ENCODE data around the gene TNRC6B.
"Not testable (repeated sequence)": the region's sequence is repeated elsewhere in the genome, so short reads cannot be mapped to it uniquely, and the experiment has no call there.

Gene TNRC6B

DNA sequence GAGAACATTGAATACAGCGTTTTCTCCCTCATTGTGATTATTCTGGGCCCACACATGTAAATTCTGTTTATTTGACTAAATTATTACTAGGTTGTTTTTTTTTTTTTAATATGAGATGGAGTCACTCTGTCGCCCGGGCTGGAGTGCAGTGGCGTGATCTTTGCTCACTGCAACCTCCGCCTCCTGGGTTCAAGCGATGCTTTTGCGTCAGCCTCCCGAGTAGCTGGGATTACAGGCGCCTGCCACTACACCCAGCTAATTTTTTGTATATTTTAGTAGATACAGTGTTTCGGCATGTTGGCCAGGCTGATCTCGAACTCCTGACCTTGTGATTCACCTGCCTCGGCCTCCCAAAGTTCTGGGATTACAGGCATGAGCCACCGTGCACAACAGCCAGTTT, 5.9 kb downstream of the TNRC6B start:
- DNase-seq (ENCODE audit: low read depth), result not testable (repeated sequence)

DNA sequence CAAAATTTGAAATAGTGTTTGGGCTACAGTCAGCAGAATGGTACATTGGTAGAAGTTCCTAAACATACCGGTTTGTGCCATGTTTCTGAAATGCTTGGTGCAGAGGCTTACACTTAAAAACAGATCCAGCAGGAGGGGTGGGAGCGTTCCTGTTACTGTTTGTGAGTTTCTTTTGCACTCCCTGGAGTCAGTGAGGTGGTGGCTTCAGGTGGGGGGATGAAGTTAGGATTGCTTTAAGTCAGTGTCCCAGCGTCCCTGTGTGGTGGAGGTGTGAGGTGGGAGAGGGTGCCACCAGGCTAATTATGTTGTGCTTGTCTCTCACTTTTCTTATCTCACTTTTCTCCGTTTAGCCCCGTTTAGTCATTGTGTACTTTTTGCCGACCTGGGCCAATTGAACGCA, 9.7 kb downstream of the TNRC6B start:
- no peak for DNase-seq (ENCODE audit: low read depth)

DNA sequence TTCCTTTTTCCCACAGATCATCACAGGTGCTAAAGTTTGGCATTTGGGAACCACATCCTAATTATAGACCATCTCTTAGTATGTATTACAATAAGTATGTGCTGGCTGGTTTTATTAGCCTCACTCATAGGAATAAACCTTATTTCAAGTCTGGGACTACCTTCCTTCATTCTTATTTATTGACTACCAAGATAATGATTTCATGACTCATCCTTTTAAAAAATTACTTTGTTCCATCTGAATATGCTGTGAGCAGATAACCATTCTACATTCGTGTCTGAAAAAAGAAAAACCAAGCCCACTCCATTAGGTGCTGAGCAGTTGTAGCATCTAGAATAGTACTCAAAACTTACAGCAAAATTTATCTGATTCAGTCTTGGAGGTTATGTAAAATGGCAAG, 12.3 kb downstream of the TNRC6B start:
- DNase-seq (ENCODE audit: low read depth), result no peak

DNA sequence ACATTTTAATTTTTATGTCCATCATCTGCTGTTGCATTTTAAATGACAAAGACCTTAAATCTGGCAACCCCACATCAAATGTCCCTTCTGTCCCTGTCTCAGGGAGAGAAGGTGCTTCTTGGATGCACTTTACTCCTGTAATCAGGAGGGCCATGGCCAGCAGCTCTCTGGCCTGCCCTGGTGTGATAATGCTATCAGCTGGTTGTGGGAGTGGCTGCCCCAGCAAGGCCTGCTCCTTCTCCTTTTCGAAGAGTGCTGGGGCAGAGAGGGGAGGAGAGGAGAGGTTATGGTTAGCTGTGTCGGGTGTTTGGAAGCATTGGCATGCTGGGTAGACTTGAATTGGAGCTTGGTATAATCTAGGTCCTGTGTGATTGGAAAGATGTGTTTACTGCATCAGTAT, 12.8 kb downstream of the TNRC6B start:
- no peak for DNase-seq (ENCODE audit: low read depth)

DNA sequence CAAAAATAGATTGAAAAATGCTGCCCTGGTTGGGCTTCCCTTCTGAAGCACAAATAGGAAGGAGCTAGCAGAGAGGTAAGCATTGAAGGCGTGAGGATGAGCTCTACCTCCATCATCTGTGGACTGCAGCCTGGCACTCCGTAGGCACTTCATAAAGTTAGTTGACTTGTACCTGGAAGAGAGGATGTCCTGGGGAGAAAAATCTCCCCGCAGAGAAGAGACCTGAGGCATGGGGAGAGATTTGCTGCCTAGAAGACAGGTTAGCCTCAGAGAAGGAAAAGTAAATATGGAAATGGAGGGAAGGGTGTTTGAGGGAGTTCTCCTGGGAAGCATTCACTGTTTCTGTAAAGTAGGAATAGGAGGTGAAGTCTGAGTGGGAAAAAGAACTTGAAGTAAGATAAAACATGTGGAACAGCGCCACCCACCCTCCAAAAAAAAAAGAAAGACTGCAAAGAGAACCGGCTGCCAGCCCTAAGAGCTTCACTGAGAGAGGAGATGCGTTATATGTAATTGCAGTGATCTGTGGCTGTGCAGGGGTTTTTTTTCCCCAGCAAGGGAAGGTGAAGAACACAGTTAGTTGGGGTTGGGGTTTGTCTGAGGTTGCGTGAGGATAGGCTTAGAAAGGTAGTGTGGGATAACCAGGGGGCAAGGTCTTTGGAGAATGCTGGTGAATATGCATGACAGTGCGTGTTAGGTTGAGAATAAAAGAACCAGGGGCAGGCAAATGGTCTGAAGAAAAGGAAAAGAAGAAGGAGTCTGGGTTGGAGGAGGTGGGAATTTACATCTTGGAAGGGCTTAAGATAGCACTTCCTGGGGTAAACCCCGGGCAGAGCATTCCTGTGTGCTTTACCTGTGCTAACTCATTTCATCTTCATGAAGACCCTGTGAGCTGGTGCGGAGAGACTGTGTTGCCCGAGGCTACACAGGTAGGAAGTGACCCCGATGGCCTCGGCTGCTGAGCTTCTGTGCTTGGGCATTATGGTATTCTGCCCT, 16.0 kb downstream of the TNRC6B start:
- no peak for DNase-seq (ENCODE audit: low read depth)

DNA sequence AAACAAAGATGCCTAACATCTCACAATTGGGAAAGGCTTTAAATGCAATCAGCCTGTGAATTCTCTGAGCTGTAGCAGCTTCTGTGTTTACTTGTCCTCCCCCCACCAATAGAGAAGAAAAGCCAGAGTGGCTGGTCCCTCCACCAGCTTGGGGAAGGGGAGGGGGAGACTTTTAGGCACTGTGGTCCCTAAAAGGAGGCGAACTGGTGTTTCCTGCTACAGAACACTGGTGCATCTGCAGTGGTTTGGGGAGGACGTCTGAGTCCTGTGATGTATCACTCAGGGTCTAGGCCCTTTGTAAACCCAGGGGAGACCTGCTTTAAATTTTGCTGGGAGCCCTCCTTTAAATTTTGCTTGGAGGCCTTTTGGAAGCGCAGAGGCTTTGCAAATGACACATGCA, 16.9 kb downstream of the TNRC6B start:
- DNase-seq (ENCODE audit: low read depth), result no peak

DNA sequence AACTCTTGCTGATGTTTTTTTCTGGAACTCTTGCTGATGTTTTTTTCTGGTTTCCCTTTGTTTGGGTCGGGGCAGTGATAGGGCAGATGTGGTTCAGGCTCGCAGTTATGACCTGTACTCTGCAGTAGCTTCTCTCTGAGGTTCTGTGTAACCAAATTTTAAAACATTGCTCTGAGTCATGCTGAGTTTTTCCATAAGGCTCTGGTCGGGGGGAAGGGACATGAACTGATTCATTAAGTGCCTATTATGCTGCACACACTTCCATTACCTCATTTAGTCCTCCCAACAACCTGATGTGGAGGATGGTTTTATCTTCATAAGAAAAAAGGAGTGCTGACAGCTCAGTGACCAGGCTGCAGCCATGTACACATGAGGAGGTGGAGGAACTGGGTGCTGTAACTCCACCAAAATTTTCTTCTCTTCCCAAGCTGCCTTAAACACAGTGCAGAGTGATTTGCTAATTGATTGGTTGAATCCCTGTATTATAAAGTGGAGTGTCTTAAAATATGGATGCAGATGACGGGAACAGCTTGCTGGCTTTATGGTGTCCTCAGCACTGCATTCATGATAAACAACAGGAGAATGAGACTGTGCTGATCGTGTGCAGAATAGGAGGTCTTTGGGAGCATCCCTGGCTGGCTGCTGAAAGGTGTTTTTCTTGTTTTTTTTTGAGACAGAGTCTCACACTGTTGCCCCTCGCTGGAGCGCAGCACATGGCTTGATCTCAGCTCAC, 19.1 kb downstream of the TNRC6B start:
- peak; percentile 41 for DNase-seq (ENCODE audit: low read depth)

DNA sequence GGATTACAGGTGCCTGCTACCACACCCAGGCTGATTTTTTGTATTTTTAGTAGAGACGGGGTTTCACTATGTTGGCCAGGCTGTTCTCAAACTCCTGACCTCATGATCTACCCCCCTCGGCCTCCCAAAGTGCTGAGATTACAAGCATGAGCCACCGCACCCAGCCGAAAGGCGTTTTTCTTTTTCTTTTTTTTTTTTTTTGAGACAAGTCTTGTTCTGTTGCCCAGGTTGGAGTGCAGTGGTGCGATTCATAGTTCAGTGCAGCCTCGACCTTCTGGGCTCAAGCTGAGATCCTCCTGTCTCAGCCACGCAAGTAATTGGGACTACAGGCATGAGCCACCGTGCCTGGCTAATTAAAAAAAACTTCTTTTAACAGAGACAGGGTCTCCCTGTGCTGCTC, 19.7 kb downstream of the TNRC6B start:
- DNase-seq (ENCODE audit: low read depth), result not testable (repeated sequence)

DNA sequence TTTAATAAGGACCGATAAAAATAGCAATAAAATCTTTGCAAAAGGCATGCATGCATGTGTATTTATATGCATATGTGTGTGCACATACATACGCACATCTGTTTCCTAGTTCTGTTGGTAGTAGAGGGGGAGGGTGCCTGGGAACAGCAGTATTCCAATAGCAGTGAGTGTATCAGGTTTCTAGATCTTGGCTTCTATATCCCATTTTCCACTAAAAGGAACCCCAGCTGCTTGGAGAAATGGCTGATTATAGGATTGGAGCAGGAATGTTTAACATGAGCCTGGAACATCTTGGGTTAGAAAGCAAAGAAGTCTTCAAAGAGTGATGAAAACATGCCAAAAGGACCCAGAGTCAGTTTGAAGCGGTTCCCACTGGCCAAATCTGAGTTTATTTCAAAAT, 21.0 kb downstream of the TNRC6B start:
- no peak for DNase-seq (ENCODE audit: low read depth)

DNA sequence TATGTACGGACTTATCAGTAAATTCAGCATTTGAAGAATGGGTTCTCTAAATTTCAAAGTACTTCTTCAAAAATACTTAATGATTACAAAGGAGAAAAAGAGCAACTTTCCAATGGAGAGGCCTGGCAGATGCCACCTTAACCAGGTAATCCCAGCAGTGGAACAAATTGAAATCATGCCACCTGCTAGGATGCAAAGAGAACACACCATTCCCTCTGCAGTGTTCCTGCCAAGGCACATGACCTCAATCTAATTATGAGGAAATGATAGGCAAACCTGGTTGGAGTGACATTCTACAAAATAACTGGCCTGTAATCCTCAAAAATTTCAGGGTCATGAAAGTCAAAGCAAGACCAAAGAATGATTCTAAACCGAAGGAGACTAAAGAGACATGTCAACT, 21.5 kb downstream of the TNRC6B start:
- no peak for DNase-seq (ENCODE audit: low read depth)

DNA sequence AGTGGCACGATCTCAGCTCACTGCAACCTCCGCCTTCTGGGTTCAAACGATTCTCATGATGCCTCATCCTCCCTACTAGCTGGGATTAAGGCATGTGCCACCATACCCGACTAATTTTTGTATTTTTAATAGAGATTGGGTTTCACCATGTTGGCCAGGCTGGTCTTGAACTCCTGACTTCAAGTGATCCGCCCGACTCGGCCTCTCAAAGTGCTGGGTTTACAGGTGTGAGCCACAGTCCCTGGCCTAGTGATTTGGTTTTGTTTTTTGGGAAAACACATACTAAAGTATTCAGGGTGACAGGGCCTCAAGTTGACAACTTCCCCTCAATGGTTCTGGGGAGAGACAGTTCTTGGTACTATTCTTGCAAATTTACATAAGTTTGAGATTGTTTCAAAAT, 22.1 kb downstream of the TNRC6B start:
- no peak for DNase-seq (ENCODE audit: low read depth)

DNA sequence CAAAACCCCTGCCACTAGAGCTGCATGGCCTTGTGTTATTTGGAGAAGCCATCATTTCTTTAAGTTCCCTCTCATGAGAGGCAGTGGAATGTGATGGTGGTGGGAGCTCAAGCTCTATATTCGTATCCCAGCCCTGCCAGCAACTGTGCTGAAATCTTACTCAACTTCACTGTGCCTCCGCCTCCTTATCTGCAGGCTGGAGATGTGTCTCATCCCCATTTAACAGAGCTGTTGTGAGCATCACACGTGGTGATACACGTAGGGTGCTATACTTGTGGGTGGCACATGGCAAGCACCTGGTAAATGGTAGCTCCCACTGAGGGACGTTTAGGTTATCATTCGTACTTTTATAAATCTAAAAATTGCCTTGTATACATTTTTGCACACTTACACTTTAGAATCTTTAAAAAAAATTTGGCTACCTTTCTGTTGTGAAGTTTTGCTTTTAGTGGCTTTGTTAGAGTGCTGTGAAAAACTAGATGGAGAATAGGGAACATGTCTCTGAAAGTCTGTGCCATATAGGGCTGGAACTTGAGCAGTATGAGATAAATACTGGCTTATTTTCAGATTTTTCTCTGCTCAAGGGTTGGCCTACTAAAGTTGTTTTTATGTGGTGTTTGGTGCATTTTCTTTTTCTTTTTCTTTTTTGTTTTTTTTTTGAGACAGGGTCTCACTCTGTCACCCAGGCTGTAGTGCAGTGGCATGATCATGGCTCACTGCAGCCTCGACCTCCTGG, 23.2 kb downstream of the TNRC6B start:
- no peak for DNase-seq (ENCODE audit: low read depth)

DNA sequence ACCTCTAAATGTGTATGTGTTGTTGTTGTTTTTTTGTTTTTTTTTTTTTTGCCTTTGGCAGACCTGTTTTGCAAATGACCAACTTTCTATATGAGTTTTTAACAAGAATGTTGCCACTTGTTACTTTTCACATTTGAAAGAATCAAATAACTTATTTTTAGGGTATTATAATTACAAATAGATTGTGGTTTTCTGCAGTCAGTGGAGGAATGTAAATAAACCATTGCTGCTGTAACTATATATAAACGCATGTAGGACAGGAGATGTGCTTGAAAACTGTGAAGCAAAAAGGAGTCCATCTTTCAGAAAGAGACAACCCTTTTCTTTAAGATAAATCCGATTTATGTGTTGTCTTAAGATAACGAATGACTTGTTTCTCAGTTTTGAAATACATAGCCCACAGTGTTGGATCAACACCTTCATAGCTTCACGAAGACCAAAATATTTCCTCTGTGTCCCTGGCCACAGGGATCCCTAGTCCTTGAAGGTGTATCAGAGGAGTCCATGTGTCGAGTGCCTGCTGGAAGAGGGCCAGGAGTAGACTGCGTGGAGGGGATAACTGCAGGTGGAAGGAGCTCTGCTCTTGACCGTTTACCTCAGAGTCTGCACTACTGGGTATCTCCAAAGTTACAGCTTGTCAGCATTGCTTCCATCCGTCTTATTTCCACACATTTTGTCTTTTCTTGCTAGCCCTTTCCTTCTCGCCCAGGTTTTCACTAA, 24.7 kb downstream of the TNRC6B start:
- no peak for DNase-seq (ENCODE audit: low read depth)

DNA sequence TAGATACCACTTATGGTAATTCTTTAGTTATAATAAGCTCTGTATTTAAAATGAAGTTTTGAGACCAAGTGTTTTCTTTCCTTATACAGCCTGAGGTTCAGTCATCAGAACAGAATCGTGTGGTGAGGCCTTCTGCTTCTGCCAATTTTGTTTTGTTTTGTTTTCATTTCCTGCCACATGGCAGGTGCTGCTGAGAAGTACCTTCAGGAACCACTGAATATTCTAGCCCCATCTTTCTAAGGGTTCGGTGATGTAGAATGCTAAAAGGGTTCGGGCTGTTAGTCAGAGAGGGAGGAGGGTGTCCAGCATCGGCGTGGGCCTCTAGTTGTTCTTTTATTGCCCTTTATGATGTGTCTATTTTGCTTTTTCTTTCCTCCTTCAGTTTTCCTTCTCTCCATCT, 25.8 kb downstream of the TNRC6B start:
- DNase-seq (ENCODE audit: low read depth), result no peak

DNA sequence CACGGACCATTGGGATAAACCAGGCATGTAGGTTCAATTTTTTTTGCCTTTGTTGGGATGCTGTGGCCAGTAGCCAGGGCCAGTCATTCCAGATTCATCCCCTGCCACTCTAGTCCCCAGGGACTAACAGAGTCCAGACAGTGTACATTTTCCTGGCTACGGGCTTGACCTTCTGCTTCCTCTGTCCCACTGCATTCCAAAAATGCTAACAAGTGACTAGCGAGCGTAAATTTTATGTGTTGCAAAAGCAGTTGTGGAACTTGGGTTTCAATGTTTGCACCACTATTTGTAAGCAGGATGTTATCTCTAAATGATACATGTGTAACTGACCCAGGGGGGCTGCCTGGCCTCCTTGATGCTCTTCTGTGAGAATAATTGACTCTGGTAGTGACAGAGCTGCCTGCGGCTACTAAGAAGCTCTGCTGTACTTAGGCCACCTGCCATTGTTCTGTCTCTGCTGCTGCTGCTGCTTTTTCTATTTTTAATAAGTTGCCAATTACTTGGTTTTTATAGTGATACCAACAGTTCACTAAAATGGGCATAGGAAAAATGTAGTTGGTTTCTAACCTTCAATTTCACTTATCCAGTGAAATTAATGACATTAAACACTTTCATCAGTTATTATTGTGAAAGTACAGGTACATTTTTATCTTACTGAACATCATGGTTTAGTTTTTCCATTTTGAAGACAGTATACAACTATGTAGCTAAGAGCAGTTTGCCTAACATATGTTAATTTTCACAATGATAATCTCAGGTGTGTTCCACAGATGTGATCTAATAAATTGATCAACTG, 26.8 kb downstream of the TNRC6B start:
- no peak for DNase-seq (ENCODE audit: low read depth)

DNA sequence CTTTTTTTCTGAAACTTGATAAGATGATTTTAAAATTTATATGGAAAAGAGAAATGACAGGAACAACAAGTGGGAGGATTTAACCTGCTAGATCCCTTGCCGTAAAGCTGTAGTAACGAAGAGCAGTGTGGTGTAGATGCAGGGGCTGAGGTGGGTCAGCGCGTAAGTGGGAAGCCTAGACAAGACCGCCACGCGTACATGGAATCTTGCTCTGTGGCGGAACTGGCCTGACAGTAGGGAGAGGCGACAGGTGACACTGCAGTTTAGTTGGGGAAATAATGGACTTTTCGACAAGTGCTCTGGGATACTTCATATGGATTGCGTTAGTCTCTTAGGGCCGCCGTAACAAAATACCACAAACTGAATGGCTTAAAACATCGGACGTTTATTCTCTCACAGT, 28.8 kb downstream of the TNRC6B start:
- no peak for DNase-seq (ENCODE audit: low read depth)

DNA sequence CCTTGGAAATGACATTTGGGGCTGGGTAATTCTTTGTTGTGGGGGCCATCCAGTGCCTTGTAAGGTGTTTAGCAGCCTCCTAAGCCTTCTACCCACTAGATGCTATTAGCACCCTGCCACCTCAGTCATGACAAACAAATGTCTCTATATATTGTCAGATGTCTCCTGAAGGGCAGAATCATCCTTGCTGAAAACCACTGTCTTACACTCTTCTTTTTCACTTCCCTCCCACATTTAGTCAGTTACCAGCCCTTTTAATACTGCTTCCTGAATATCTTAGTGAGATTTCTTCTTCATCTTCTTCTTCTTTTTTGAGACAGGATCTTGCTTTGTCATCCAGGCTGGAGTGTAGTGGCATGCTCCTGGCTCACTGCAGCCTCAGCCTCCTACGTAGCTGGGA, 33.1 kb downstream of the TNRC6B start:
- DNase-seq (ENCODE audit: low read depth), result no peak

DNA sequence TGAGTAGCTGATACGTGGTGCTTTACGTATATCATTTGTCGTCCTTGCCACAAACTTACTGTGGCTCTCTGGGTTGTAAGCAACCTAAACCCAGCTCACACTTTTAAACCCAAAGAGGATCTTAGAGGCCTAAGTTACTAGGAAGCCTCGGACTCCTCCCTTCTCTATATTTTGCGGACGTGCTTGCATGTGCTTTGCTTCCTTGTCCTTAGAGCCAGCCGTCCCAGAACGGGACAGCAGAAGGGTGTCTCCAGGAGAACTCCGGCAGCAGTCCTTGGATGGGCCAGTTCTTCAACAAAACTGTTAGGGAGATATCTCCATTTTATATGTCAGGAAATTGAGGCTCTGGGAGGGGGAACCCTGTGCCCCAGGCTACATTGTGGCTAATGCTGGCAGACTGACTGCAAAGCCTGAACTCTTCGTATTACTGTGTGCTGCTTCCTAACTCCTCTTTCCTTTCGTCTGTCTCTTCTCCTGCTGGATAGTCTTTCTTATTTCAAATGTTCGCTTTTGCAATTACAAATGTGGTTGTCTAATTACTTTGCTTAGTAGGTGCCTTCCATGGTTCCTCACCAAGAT, 33.8 kb downstream of the TNRC6B start:
- no peak for DNase-seq (ENCODE audit: low read depth)

DNA sequence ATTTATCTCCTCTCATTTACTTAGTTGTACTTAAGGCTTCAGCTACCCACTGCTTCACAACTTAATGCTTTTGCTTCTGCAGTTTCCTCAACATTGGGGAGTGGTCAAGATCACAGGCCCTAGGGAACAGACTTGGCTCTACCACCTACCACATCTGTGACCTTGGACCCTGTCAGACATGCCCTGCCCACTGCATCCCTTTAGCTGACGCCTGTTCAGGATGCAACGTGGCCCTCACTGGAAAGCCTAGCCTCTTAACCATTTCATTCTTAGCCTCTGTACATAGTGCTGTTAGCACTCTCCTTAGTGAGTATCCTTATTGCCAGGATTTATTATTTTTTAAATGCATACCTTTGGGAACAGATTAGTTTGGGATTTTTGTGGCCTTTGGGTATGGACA, 34.4 kb downstream of the TNRC6B start:
- no peak for DNase-seq (ENCODE audit: low read depth)

DNA sequence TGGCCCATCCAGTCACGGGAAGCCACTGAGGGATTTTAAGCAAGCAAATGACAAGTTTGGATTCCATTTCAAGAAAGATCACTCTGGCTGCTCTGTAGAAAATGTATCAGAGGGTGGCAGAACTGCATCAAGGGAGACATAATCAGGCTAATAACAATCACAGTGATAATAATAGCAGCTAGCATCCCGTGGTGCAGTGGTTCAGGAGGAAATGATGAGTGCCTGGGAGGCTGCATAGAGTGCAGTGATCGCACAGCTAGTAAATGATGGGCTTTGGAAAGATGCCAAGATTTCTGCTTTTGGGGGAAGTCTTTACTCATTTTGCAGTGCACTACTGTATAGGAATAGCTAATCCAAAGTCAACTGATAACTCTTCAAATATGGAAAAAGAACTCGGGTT, 35.8 kb downstream of the TNRC6B start:
- DNase-seq (ENCODE audit: low read depth), result no peak

DNA sequence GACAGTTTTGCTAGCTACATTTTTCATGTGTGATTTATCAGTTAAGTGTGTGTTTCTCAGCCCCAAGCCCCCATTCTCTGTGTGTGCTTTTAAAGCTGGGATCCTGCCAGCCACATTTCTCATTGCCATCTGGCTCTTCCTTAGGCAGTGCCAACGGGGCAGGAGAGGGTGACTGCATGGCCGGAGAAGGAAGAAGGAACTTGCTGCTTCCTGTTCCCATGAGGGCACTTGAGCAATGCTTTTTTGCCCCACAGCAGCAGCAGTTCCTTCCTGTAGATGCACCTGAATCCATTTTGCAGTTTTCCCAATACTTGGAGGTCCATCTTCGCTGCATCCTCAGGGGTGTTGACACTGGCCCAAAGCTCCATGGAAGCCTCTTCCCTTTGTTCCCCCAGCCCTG, 37.5 kb downstream of the TNRC6B start:
- no peak for DNase-seq (ENCODE audit: low read depth)
